Measurements from ENCODE around the gene SYNPR.
"Not testable (repeated sequence)": the region's sequence is repeated elsewhere in the genome, so short reads cannot be mapped to it uniquely, and the experiment has no call there.

Gene SYNPR

GRCh38 chr3:63278171-63279004, at the start of gene SYNPR:
SYNPR (plus strand) TSS chr3:63278308.
- no peak for DNase-seq

- no peak for DNase-seq
These were observed 49.4 kb upstream of the SYNPR start for GRCh38 chr3:63228677-63229076.

- DNase-seq: no peak
These were observed 48.0 kb upstream of the SYNPR start for GRCh38 chr3:63230146-63230545.

- DNase-seq: no peak
These were observed 46.5 kb upstream of the SYNPR start for GRCh38 chr3:63231643-63232042.

- no peak for DNase-seq
These were observed 45.2 kb upstream of the SYNPR start for GRCh38 chr3:63232764-63233396.

GRCh38 chr3:63240381-63240902, 37.7 kb upstream of the SYNPR start:
- DNase-seq: no peak

- DNase-seq: no peak
These were observed 36.0 kb upstream of the SYNPR start for GRCh38 chr3:63242124-63242523.

GRCh38 chr3:63244486-63244885, 33.6 kb upstream of the SYNPR start:
- no peak for DNase-seq

- DNase-seq: no peak
These were observed 32.3 kb upstream of the SYNPR start for GRCh38 chr3:63245726-63246241.

- DNase-seq: no peak
These were observed 30.1 kb upstream of the SYNPR start for GRCh38 chr3:63248015-63248414.

- no peak for DNase-seq
These were observed 26.6 kb upstream of the SYNPR start for GRCh38 chr3:63251499-63251898.

GRCh38 chr3:63255819-63256218, 22.3 kb upstream of the SYNPR start:
- DNase-seq: not testable (repeated sequence)

- no peak for DNase-seq
These were observed 13.4 kb upstream of the SYNPR start for GRCh38 chr3:63264716-63265115.

- DNase-seq: no peak
These were observed 3.7 kb upstream of the SYNPR start for GRCh38 chr3:63274359-63274758.

- DNase-seq: no peak
These were observed 1.1 kb downstream of the SYNPR start for GRCh38 chr3:63279005-63279841.

GRCh38 chr3:63287610-63288009, 9.5 kb downstream of the SYNPR start:
- DNase-seq: no peak

GRCh38 chr3:63290686-63291085, 12.6 kb downstream of the SYNPR start:
- DNase-seq: no peak

GRCh38 chr3:63294332-63294731, 16.2 kb downstream of the SYNPR start:
- DNase-seq: no peak

GRCh38 chr3:63295356-63295755, 17.2 kb downstream of the SYNPR start:
- DNase-seq: no peak

GRCh38 chr3:63295806-63296205, 17.7 kb downstream of the SYNPR start:
- no peak for DNase-seq

- DNase-seq: no peak
These were observed 18.1 kb downstream of the SYNPR start for GRCh38 chr3:63296249-63296648.

- DNase-seq: no peak
These were observed 25.1 kb downstream of the SYNPR start for GRCh38 chr3:63303238-63303637.

- DNase-seq: no peak
These were observed 26.3 kb downstream of the SYNPR start for GRCh38 chr3:63304421-63304820.
